Tibial nerve (tissue), 4 donors: Measurements from ENCODE around the gene SLCO2A1.

Experiments
- CTCF ChIP-seq, 5 experiments: fragments of 200-600 bp in 3 of 5; fragments of 450-650 bp in 2 of 5; sonication (generic) in 3 of 5; IDR thresholded peaks; one replicate each; pipeline ENCODE4 v1.5.1; 2016 to 2019; ENCODE audit warnings: antibody characterized with exemption in 5 of 5, mild to moderate bottlenecking in 3 of 5, moderate library complexity in 2 of 5
- EP300 ChIP-seq, 2 donors: sonication (generic); formaldehyde crosslinking; IDR thresholded peaks; one replicate each; pipeline ENCODE4 v1.6.1; 2017; ENCODE audit warnings: antibody characterized with exemption in 2 of 2, mild to moderate bottlenecking in 1 of 2
- POLR2A ChIP-seq, 2 donors: fragments of 450-650 bp; IDR thresholded peaks; one replicate each; pipeline ENCODE4 v1.6.1; 2017; ENCODE audit warnings: antibody characterized with exemption in 2 of 2, mild to moderate bottlenecking in 2 of 2, moderate library complexity in 2 of 2

- TF ChIP-seq CTCF (IDR thresholded peaks at IDR 0.05), result no peak
- no peak for TF ChIP-seq POLR2A (IDR thresholded peaks at IDR 0.05)
- TF ChIP-seq EP300 (IDR thresholded peaks at IDR 0.05), result no peak
Observed at GRCh38 chr3:133938770-133939462, 90.8 kb downstream of the SLCO2A1 start.
